Activated CD8-positive, alpha-beta T cell treated with anti-CD3 and anti-CD28 coated beads, Interleukin-2, amount 10 ng/mL, durations not matched to agents 7 days and 5 days (primary cell): Measurements from ENCODE around the gene COX10. TPM values are rescaled to one million over a fixed set of nuclear protein-coding genes. Genes with fewer than 3 reads are reported as not detected.
"Not testable (repeated sequence)": the region's sequence is repeated elsewhere in the genome, so short reads cannot be mapped to it uniquely, and the experiment has no call there.

ENCODE experiments used
- ATAC-seq: fragments of 150-1000 bp; cut with Tn5 transposase; one replicate; pipeline ENCODE4 v1.10.0; 2021; ENCODE audit warnings: moderate library complexity
- CTCF ChIA-PET: fragments of 350-600 bp; sonication (Branson Sonifier 250); formaldehyde crosslinking; loops from one replicate; lab custom pipeline; 2021; ENCODE audit warnings: antibody characterized with exemption; lab: Charles Lee
- POLR2A ChIA-PET: fragments of 350-600 bp; sonication (Branson Sonifier 250); formaldehyde crosslinking; loops from one replicate; lab custom pipeline; 2021; ENCODE audit warnings: antibody characterized with exemption; lab: Charles Lee
- DNase-seq: peaks from one replicate; pipeline ENCODE4 v3.0.0-alpha.2; 2020
- H3K27ac Mint-ChIP-seq: one replicate; pipeline ENCODE4 v1.8.0; 2021; ENCODE audit warnings: mild to moderate bottlenecking, mixed read lengths
- H3K27me3 Mint-ChIP-seq: one replicate; pipeline ENCODE4 v1.8.0; 2021; ENCODE audit warnings: low read depth, mixed read lengths
- H3K36me3 Mint-ChIP-seq: one replicate; pipeline ENCODE4 v1.8.0; 2021; ENCODE audit warnings: low read depth, mixed read lengths
- H3K4me1 Mint-ChIP-seq: one replicate; pipeline ENCODE4 v1.8.0; 2021; ENCODE audit warnings: low read depth, mixed read lengths
- H3K4me3 Mint-ChIP-seq: one replicate; pipeline ENCODE4 v1.8.0; 2021; ENCODE audit warnings: mild to moderate bottlenecking, mixed read lengths
- H3K9me3 Mint-ChIP-seq: one replicate; pipeline ENCODE4 v1.8.0; 2022; ENCODE audit warnings: mixed read lengths; ENCODE audit not compliant: insufficient read depth
- total RNA-seq, 2 experiments: library from RNA; stranded (reverse); gene quantifications; one replicate each; pipeline ENCODE4 v1.2.3, GENCODE V29; 2021

COX10 gene
- total RNA-seq, 2 experiments from 2014 or later, result 23.3 to 25.4 TPM

GRCh38 chr17:14157822-14158221 lies 88.5 kb downstream of the COX10 start:
- Mint-ChIP-seq H3K4me1 (peaks cover 7% of the 10 kb centered on the region), H3K9me3 (peaks cover 6% of the 10 kb centered on the region), H3K36me3 (peaks cover 30% of the 10 kb centered on the region), H3K27ac (no peak overlapping the region), H3K27me3 (no peaks in the 10 kb centered on the region), H3K4me3 (no peak overlapping the region)
- ATAC-seq (no peak), DNase-seq (no peak)
- POLR2A ChIA-PET, result no interaction called here
- CTCF ChIA-PET, result no interaction called here

- CTCF ChIA-PET, result no interaction called here
- ATAC-seq (no peak), DNase-seq (no peak)
- Mint-ChIP-seq H3K27ac (no peak overlapping the region), H3K27me3 (no peaks in the 10 kb centered on the region), H3K9me3 (peaks cover 6% of the 10 kb centered on the region), H3K36me3 (peaks cover 30% of the 10 kb centered on the region), H3K4me1 (peaks cover 7% of the 10 kb centered on the region), H3K4me3 (no peak overlapping the region)
- POLR2A ChIA-PET, result no interaction called here
These were observed 89.4 kb downstream of the COX10 start for GRCh38 chr17:14158707-14159106.

- H3K4me3 Mint-ChIP-seq, result no peak overlapping the region
- ChIA-PET CTCF (no interaction called here), POLR2A (no interaction called here)
- no peaks in the 10 kb centered on the region for H3K9me3 Mint-ChIP-seq
- ATAC-seq (no peak), DNase-seq (no peak)
- H3K27ac Mint-ChIP-seq, result no peak overlapping the region
- peaks cover 7% of the 10 kb centered on the region for H3K4me1 Mint-ChIP-seq
- H3K36me3 Mint-ChIP-seq, result peaks cover 32% of the 10 kb centered on the region
- no peaks in the 10 kb centered on the region for H3K27me3 Mint-ChIP-seq
These were observed 92.1 kb downstream of the COX10 start for GRCh38 chr17:14161419-14161818.

- no peak overlapping the region for H3K27ac Mint-ChIP-seq
- H3K4me1 Mint-ChIP-seq, result no peaks in the 10 kb centered on the region
- peaks cover 22% of the 10 kb centered on the region for H3K9me3 Mint-ChIP-seq
- ATAC-seq (no peak), DNase-seq (no peak)
- no peak overlapping the region for H3K4me3 Mint-ChIP-seq
- H3K36me3 Mint-ChIP-seq, result peaks cover 55% of the 10 kb centered on the region
- no peaks in the 10 kb centered on the region for H3K27me3 Mint-ChIP-seq
- ChIA-PET POLR2A (interaction anchor here (0.7 kb wide), 1 partner anchor 1747 kb away, joined by 3 read pairs; no protein-coding TSS in a partner anchor), CTCF (interaction anchor here (1.3 kb wide), 1 partner anchor 38 kb away, joined by 5 read pairs; no protein-coding TSS in a partner anchor)
These were observed 96.3 kb downstream of the COX10 start for GRCh38 chr17:14165616-14166015.

- H3K27me3 Mint-ChIP-seq, H3K4me3 Mint-ChIP-seq, H3K4me1 Mint-ChIP-seq, DNase-seq, H3K27ac Mint-ChIP-seq, ATAC-seq, CTCF ChIA-PET: not testable (repeated sequence)
- POLR2A ChIA-PET, result interaction anchor here (0.6 kb wide), 1 partner anchor 28 kb away, joined by 3 read pairs; no protein-coding TSS in a partner anchor
- H3K9me3 Mint-ChIP-seq, result peaks cover 22% of the 10 kb centered on the region
- H3K36me3 Mint-ChIP-seq, result peaks cover 48% of the 10 kb centered on the region
These were observed 98.5 kb downstream of the COX10 start for GRCh38 chr17:14167831-14168230.

GRCh38 chr17:14168582-14168981 lies 99.3 kb downstream of the COX10 start:
- H3K9me3 Mint-ChIP-seq, result peaks cover 22% of the 10 kb centered on the region
- H3K4me3 Mint-ChIP-seq, result no peak overlapping the region
- CTCF ChIA-PET, result no interaction called here
- DNase-seq (no peak), ATAC-seq (no peak)
- H3K27me3 Mint-ChIP-seq, result no peaks in the 10 kb centered on the region
- no peaks in the 10 kb centered on the region for H3K4me1 Mint-ChIP-seq
- H3K27ac Mint-ChIP-seq, result no peak overlapping the region
- H3K36me3 Mint-ChIP-seq, result peaks cover 43% of the 10 kb centered on the region
- POLR2A ChIA-PET, result no interaction called here

- Mint-ChIP-seq H3K27ac (no peak overlapping the region), H3K27me3 (no peaks in the 10 kb centered on the region), H3K4me3 (no peak overlapping the region), H3K9me3 (peaks cover 22% of the 10 kb centered on the region), H3K4me1 (no peaks in the 10 kb centered on the region), H3K36me3 (peaks cover 41% of the 10 kb centered on the region)
- CTCF ChIA-PET, result no interaction called here
- DNase-seq (no peak), ATAC-seq (no peak)
- POLR2A ChIA-PET, result no interaction called here
These were observed 100.0 kb downstream of the COX10 start for GRCh38 chr17:14169287-14169686.

- H3K27me3 Mint-ChIP-seq, result no peaks in the 10 kb centered on the region
- POLR2A ChIA-PET, result no interaction called here
- no peak overlapping the region for H3K27ac Mint-ChIP-seq
- H3K9me3 Mint-ChIP-seq, result peaks cover 22% of the 10 kb centered on the region
- peaks cover 38% of the 10 kb centered on the region for H3K36me3 Mint-ChIP-seq
- CTCF ChIA-PET, result no interaction called here
- DNase-seq (no peak), ATAC-seq (no peak)
- H3K4me1 Mint-ChIP-seq, result no peaks in the 10 kb centered on the region
- H3K4me3 Mint-ChIP-seq, result no peak overlapping the region
These were observed 100.6 kb downstream of the COX10 start for GRCh38 chr17:14169901-14170300.

- H3K9me3 Mint-ChIP-seq, H3K27ac Mint-ChIP-seq, CTCF ChIA-PET, H3K36me3 Mint-ChIP-seq, H3K27me3 Mint-ChIP-seq, DNase-seq, H3K4me3 Mint-ChIP-seq, POLR2A ChIA-PET, ATAC-seq, H3K4me1 Mint-ChIP-seq: not testable (repeated sequence)
These were observed 107.7 kb downstream of the COX10 start for GRCh38 chr17:14176989-14177388.

- H3K4me1 Mint-ChIP-seq, H3K36me3 Mint-ChIP-seq, H3K27me3 Mint-ChIP-seq, DNase-seq, H3K4me3 Mint-ChIP-seq, CTCF ChIA-PET, H3K9me3 Mint-ChIP-seq, H3K27ac Mint-ChIP-seq, ATAC-seq, POLR2A ChIA-PET: not testable (repeated sequence)
These were observed 108.5 kb downstream of the COX10 start for GRCh38 chr17:14177801-14178200.

- H3K4me3 Mint-ChIP-seq, POLR2A ChIA-PET, H3K27me3 Mint-ChIP-seq, H3K4me1 Mint-ChIP-seq, ATAC-seq, CTCF ChIA-PET, H3K27ac Mint-ChIP-seq, DNase-seq, H3K36me3 Mint-ChIP-seq, H3K9me3 Mint-ChIP-seq: not testable (repeated sequence)
These were observed 110.6 kb downstream of the COX10 start for GRCh38 chr17:14179951-14180350.

GRCh38 chr17:14182084-14182483 lies 112.8 kb downstream of the COX10 start:
- DNase-seq, H3K4me3 Mint-ChIP-seq, CTCF ChIA-PET, POLR2A ChIA-PET, H3K27ac Mint-ChIP-seq, H3K9me3 Mint-ChIP-seq, H3K27me3 Mint-ChIP-seq, ATAC-seq, H3K4me1 Mint-ChIP-seq, H3K36me3 Mint-ChIP-seq: not testable (repeated sequence)

- H3K4me1 Mint-ChIP-seq, DNase-seq, ATAC-seq, H3K9me3 Mint-ChIP-seq, H3K4me3 Mint-ChIP-seq, CTCF ChIA-PET, H3K27me3 Mint-ChIP-seq, POLR2A ChIA-PET, H3K27ac Mint-ChIP-seq: not testable (repeated sequence)
- peaks cover 13% of the 10 kb centered on the region for H3K36me3 Mint-ChIP-seq
These were observed 115.2 kb downstream of the COX10 start for GRCh38 chr17:14184536-14184935.
